RWPE1 (cell line): ENCODE data around the gene PNMA8A.

Experiments
- CTCF ChIA-PET: fragments of 350-600 bp; sonication (Branson Sonifier 250); formaldehyde crosslinking; extraction: SDS; loops from one replicate; lab custom pipeline; 2021; lab: Yijun Ruan, JAX
- POLR2A ChIA-PET: fragments of 400-600 bp; formaldehyde crosslinking; extraction: SDS; loops from one replicate; lab custom pipeline; 2020; ENCODE audit warnings: antibody characterized with exemption; ENCODE audit not compliant: low non-redundant PET; lab: Yijun Ruan, JAX
- DNase-seq: peaks from one replicate; pipeline ENCODE4 v3.0.0; 2012; ENCODE audit warnings: low spot score
- H3K27ac ChIP-seq: fragments of 450-650 bp; 2 replicates; pipeline ENCODE4 v1.5.1; 2017
- CTCF ChIP-seq: fragments of 450-650 bp; conservative IDR thresholded peaks from 2 replicates; pipeline ENCODE4 v1.5.1; 2017; ENCODE audit warnings: low read depth, mild to moderate bottlenecking

Gene PNMA8A

GRCh38 chr19:46426506-46427162 is 44.7 kb downstream of the PNMA8A start:
- ChIA-PET POLR2A (no interaction called here), CTCF (no interaction called here)
- H3K27ac ChIP-seq = peak overlapping the region; percentile 56
- peak; percentile 50 for DNase-seq
- TF ChIP-seq CTCF = no peak

- DNase-seq = no peak
- H3K27ac ChIP-seq = peak overlapping the region; percentile 56
- TF ChIP-seq CTCF = no peak
- ChIA-PET POLR2A (no interaction called here), CTCF (no interaction called here)
These were observed 45.3 kb downstream of the PNMA8A start for GRCh38 chr19:46426035-46426505.

GRCh38 chr19:46423188-46423587 is 48.2 kb downstream of the PNMA8A start:
- no peak for TF ChIP-seq CTCF
- no peak overlapping the region for H3K27ac ChIP-seq
- ChIA-PET CTCF (interaction anchor here (0.6 to 0.7 kb wide), 2 partner anchors 128 to 234 kb away, joined by 5 to 7 read pairs; no protein-coding TSS in a partner anchor), POLR2A (interaction anchor here (1.0 kb wide), 1 partner anchor 8 kb away, joined by 11 read pairs; no protein-coding TSS in a partner anchor)
- no peak for DNase-seq

GRCh38 chr19:46422344-46422743 is 49.0 kb downstream of the PNMA8A start:
- no peak for TF ChIP-seq CTCF
- DNase-seq = no peak
- ChIA-PET CTCF (no interaction called here), POLR2A (no interaction called here)
- no peak overlapping the region for H3K27ac ChIP-seq

GRCh38 chr19:46420056-46420455 is 51.3 kb downstream of the PNMA8A start:
- CTCF ChIA-PET = no interaction called here
- DNase-seq = no peak
- TF ChIP-seq CTCF = no peak
- H3K27ac ChIP-seq = no peak overlapping the region
- POLR2A ChIA-PET = no interaction called here
